Keratinocyte (primary cell): ENCODE results near the gene PPP1R14D.

Experiments used
- CTCF ChIP-seq, 3 experiments: IDR thresholded peaks in 1 of 3; conservative IDR thresholded peaks in 1 of 3; optimal IDR thresholded peaks in 1 of 3; 2 replicates in 2 of 3; 3 replicates in 1 of 3; pipeline versions ENCODE3 to v1.5.1; 2011; ENCODE audit warnings: low read length in 3 of 3, mild to moderate bottlenecking in 3 of 3, moderate library complexity in 2 of 3, control low read depth in 1 of 3, inconsistent platforms in 1 of 3; ENCODE audit not compliant: insufficient read depth in 2 of 3; ENCODE audit errors: extremely low read depth in 1 of 3
- EZH2 ChIP-seq: IDR thresholded peaks from one replicate; pipeline ENCODE4 v1.6.1; 2012; ENCODE audit warnings: inconsistent platforms, mild to moderate bottlenecking, low read length, moderate library complexity

- TF ChIP-seq CTCF (optimal IDR thresholded peaks at IDR 0.05 in 1 of 3, IDR thresholded peaks at IDR 0.05 in 1 of 3, conservative IDR thresholded peaks at IDR 0.05 in 1 of 3; ENCODE audit: extremely low read depth in 1 of 3, insufficient read depth in 2 of 3, low read length in 3 of 3) (no peak), EZH2 (no peak)
Measured at GRCh38 chr15:40872791-40873693, 44.5 kb upstream of the PPP1R14D start.
